Bronchial epithelial cell (primary cell): ENCODE data around the gene RARA. TPM values are rescaled to one million over a fixed set of nuclear protein-coding genes. Genes with fewer than 3 reads are reported as not detected.

Experiments used
- DNase-seq: peaks from one replicate; pipeline ENCODE4 v3.0.0-alpha.2; 2010; ENCODE audit warnings: low read depth
- FAIRE-seq: peaks from 2 replicates; lab custom pipeline; 2011; peaks lifted over from hg19 to GRCh38; lab: Jason Lieb, UNC
- H3K27me3 ChIP-seq: 2 replicates; pipeline ENCODE4 v1.5.1; 2011; ENCODE audit warnings: low read length; ENCODE audit not compliant: control insufficient read depth, insufficient read depth
- H3K36me3 ChIP-seq: 2 replicates; pipeline ENCODE4 v1.5.1; 2011; ENCODE audit warnings: low read length; ENCODE audit not compliant: control insufficient read depth, insufficient read depth
- H3K4me3 ChIP-seq: 2 replicates; pipeline ENCODE4 v1.5.1; 2011; ENCODE audit warnings: mild to moderate bottlenecking, low read depth, low read length, control low read depth
- total RNA-seq: library from RNA; depleted of rRNA; stranded (reverse); fragments of >200 nt; gene quantifications from 2 replicates; pipeline ENCODE4 v1.2.1, GENCODE V29; 2014
- TF ChIP-seq, protein P1 (sequence below): IDR thresholded peaks from 2 replicates; pipeline ENCODE4 v1.5.1; 2011; ENCODE audit warnings: mild to moderate bottlenecking, moderate library complexity, low read length, control low read depth, inconsistent platforms; ENCODE audit not compliant: insufficient read depth, severe bottlenecking

Gene RARA
- total RNA-seq, 1 donor from 2014 or later = 1.3 TPM

DNA sequence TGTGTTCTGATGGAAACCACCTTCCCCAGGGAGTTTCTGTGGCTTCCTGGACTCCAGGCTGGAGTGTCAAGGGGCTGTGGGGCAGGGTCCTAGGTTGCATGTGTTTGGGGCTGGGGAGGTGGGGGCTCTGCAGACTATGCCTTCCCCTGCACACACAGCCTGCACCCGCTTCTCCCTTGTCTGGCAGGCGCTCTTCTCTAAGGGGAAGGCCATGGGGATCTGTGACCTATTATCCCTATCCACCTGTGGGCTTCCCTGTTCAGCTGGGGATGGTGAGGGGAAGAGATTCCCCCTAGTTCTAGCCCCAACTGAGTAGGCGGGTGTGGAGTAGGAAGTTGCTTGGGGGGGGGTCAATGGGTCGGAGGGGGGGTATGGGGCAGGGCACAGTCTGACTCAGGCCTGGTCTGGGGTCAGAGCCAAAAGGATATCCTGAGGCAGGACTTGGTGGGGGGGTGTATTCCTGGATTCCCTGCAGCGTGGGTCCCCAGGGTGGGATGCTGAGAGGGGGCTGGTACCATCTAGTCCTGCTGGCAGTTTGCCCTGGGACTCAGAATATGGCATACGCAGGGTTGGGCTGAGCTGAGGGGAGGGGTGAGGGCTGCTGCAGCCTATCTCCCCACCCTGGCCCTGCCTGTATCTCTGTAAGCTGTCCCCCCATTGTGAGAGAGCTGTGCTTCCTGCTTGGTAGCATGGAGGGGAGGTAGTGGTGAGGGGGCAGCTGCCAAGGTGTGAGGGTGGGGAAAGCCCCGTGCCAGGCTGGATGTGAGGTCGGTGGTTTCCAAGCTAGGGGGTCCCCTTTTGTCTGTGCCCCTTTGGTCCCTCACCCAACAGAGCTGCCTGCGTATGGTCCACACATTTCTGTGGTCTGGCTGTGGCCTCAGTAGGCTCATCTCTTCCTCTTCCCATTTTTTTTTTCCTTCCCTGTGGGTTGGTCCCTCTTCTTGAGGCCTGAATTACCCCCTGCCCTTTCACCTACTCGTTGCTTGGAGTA lies 14.7 kb downstream of the RARA start:
- DNase-seq (no peak), FAIRE-seq (no peak)
- Histone ChIP-seq H3K27me3 (no peaks in the 10 kb centered on the region), H3K4me3 (no peak overlapping the region), H3K36me3 (peaks cover 1% of the 10 kb centered on the region)
- TF ChIP-seq, protein P1, sequence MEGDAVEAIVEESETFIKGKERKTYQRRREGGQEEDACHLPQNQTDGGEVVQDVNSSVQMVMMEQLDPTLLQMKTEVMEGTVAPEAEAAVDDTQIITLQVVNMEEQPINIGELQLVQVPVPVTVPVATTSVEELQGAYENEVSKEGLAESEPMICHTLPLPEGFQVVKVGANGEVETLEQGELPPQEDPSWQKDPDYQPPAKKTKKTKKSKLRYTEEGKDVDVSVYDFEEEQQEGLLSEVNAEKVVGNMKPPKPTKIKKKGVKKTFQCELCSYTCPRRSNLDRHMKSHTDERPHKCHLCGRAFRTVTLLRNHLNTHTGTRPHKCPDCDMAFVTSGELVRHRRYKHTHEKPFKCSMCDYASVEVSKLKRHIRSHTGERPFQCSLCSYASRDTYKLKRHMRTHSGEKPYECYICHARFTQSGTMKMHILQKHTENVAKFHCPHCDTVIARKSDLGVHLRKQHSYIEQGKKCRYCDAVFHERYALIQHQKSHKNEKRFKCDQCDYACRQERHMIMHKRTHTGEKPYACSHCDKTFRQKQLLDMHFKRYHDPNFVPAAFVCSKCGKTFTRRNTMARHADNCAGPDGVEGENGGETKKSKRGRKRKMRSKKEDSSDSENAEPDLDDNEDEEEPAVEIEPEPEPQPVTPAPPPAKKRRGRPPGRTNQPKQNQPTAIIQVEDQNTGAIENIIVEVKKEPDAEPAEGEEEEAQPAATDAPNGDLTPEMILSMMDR = no peak

DNA sequence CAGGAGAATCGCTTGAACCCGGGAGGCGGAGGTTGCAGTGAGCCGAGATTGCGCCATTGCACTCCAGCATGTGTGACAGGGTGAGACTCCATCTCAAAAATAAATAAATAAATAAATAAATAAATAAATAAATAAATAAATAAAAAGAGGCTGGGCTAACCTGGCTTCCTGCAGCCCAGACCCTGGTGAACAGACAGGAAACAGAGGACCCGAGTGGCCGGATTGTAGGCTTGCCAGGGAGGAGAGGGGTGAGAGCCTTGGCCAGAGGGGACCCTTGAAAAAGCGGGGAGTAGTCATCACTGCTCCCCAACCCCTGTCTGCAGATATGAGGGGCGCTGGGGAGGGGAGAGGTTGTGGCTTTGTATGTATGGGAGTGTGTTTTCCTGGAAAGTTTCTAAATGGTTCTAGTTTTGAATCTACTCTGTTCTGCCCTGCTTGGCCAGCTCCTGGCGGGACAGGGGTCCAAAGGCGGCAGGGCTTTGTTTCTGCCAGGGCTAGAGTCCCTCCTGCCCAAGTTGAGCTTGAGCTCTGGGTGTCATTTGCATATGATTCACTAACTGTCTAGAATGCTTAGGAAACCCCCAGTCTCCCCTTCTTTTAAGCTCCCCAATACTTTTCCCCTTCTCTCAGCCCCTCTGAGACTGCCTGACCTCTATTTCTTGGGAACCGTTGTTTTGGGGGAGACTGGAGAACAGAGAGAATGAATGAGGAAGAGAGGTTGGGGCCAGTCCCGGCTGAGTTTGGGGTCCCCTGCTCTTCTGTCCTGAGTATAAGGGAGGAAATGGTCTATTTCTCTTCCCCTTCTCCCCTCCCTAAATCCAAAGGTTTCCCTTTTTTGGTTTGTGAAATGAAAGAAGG lies 16.4 kb downstream of the RARA start:
- Histone ChIP-seq H3K27me3 (no peaks in the 10 kb centered on the region), H3K36me3 (no peaks in the 10 kb centered on the region), H3K4me3 (no peak overlapping the region)
- FAIRE-seq (no peak), DNase-seq (no peak)
- TF ChIP-seq, protein P1 = no peak

DNA sequence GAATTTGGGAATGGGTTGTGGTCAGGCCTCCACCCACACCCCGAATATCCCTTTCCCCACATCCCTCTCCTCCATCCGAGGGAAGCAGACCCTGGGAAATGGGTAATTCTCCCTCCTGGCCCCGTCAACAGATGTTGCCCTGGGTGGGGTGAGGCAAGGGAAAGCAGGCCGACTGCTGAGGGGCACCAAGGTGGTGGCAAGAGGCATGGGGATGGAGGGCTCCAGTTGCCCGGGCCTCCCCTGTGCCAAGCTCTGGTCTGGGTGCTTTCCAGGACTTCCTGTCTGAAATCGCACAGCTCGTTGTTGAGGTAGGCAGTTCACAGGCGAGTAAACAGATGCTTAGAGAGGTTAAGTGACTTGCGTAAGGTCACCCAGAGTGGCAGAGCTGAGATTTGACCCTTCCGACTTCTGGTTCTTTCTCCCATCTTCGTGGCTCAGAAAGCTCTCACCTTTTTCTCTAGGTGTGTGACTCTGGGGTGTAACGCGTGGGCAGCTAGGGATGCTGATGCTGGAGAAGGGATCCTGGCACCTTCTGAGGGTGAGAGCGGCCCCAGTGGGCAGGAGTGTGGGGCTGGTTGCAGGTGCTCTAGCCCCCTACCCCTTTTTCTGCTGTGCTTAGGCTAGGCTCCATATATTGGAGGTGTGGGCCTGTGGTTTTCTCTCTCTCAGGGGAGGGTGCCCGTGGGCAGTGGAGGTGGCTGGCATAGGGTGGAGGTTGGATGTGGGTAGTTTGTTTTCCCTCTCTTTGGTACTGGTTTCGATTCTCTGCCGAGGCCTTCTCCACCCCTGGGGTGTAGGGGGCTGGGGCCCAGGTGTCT lies 17.2 kb downstream of the RARA start:
- Histone ChIP-seq H3K27me3 (no peaks in the 10 kb centered on the region), H3K4me3 (no peak overlapping the region), H3K36me3 (peaks cover 4% of the 10 kb centered on the region)
- FAIRE-seq (no peak), DNase-seq (no peak)
- TF ChIP-seq, protein P1 = no peak

DNA sequence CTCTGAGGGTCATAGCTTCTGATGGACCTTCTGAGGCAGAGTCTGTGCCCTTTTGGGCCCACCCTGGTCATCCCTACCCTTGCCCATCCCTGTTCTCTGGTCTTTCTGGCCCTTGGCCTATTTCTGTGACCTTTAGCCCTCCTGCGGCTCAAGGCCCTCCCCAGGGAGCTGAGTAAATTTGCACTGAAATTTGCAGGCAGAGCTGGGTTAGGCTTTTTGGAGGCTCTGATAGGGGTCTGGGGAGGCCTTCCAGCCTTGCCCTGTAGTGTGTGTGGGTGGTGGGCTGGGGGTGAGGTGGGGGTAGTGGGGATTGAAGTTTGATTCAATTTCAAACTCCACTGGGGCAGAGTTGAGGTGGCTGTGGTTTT lies 17.8 kb downstream of the RARA start:
- no peak for DNase-seq
- peaks cover 10% of the 10 kb centered on the region for H3K36me3 ChIP-seq
- H3K27me3 ChIP-seq = no peaks in the 10 kb centered on the region
- TF ChIP-seq, protein P1 = no peak
- no peak for FAIRE-seq
- no peak overlapping the region for H3K4me3 ChIP-seq

DNA sequence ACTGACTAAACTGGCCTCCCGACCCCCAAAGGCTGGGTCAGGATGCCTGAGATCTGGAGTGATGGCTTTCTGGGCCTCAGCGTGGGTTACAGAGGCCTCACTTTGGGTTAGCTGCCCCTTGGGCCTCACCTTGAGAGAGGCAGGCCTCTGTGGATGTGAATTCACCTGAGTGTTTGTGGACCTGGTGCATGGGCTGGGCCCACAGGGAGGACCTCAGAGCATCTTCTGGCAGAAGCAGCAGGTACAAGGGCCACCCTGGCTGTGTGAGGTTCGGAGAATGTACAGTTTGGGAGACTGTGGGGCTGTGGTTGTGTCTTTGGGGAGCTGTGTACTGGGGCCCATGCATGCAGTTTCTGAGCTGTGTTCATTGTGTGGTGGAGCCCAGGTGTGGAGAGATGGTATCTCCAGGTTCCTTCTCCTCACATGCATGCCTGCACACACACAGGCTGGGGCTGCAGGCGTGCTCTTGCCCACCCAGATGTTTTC lies 18.3 kb downstream of the RARA start:
- peaks cover 10% of the 10 kb centered on the region for H3K36me3 ChIP-seq
- no peaks in the 10 kb centered on the region for H3K27me3 ChIP-seq
- TF ChIP-seq, protein P1 = no peak
- no peak overlapping the region for H3K4me3 ChIP-seq
- DNase-seq (no peak), FAIRE-seq (no peak)
